Sigmoid colon (tissue), 4 donors: ENCODE results near the gene SF3B6.

ENCODE experiments used
- EP300 ChIP-seq, 4 donors: sonication (generic); formaldehyde crosslinking; IDR thresholded peaks; one replicate each; pipeline ENCODE4 v1.6.1; 2017; ENCODE audit warnings: antibody characterized with exemption in 4 of 4
- POLR2A ChIP-seq, 2 donors: fragments of 450-650 bp; IDR thresholded peaks; one replicate each; pipeline ENCODE4 v1.6.1; 2016; ENCODE audit warnings: antibody characterized with exemption in 2 of 2, mild to moderate bottlenecking in 2 of 2, moderate library complexity in 2 of 2

GRCh38 chr2:24072259-24072658 is 3.9 kb downstream of the SF3B6 start:
- TF ChIP-seq POLR2A (IDR thresholded peaks at IDR 0.05) (no peak), EP300 (IDR thresholded peaks at IDR 0.05) (no peak)
